CD4-positive, alpha-beta memory T cell (primary cell): ENCODE data around the gene ERO1B. TPM values are rescaled to one million over a fixed set of nuclear protein-coding genes. Genes with fewer than 3 reads are reported as not detected.

Experiments used
- CTCF ChIA-PET: fragments of 350-600 bp; sonication (Branson Sonifier 250); formaldehyde crosslinking; loops from one replicate; lab custom pipeline; 2021; ENCODE audit warnings: inconsistent platforms; ENCODE audit not compliant: partially characterized antibody; lab: Charles Lee
- POLR2A ChIA-PET: fragments of 350-600 bp; sonication (Branson Sonifier 250); formaldehyde crosslinking; loops from one replicate; lab custom pipeline; 2021; ENCODE audit not compliant: partially characterized antibody; lab: Charles Lee
- DNase-seq, 5 donors: peaks; one replicate each; pipeline versions ENCODE4 v3.0.0 to v3.0.0-alpha.2; 2020 to 2022; ENCODE audit warnings: mixed read lengths in 1 of 5
- H3K27ac ChIP-seq: one replicate; pipeline ENCODE4 v1.7.0; 2013; ENCODE audit warnings: low read depth, low read length
- H3K27me3 ChIP-seq: 2 replicates; pipeline ENCODE4 v1.7.0; 2013; ENCODE audit warnings: mild to moderate bottlenecking, low read length, moderate library complexity; ENCODE audit not compliant: insufficient read depth
- H3K36me3 ChIP-seq: 2 replicates; pipeline ENCODE4 v1.7.0; 2013; ENCODE audit warnings: mild to moderate bottlenecking, low read length, moderate library complexity; ENCODE audit not compliant: insufficient read depth
- H3K4me1 ChIP-seq: 2 replicates; pipeline ENCODE4 v1.7.0; 2013; ENCODE audit warnings: mild to moderate bottlenecking, low read length, moderate library complexity; ENCODE audit not compliant: insufficient read depth
- H3K4me3 ChIP-seq, 2 donors: one replicate each; pipeline ENCODE4 v1.7.0; 2013; ENCODE audit warnings: low read length in 2 of 2, mild to moderate bottlenecking in 1 of 2
- H3K9me3 ChIP-seq, 2 donors: one replicate each; pipeline ENCODE4 v1.7.0; 2013; ENCODE audit warnings: low read length in 2 of 2, control low read depth in 1 of 2; ENCODE audit not compliant: control insufficient read depth in 1 of 2
- H3K27ac Mint-ChIP-seq, 7 donors: one replicate each; pipeline ENCODE4 v1.8.0; 2020 to 2021; ENCODE audit warnings: mixed read lengths in 7 of 7, mild to moderate bottlenecking in 6 of 7, inconsistent platforms in 3 of 7, moderate library complexity in 3 of 7
- H3K27me3 Mint-ChIP-seq, 2 donors: one replicate each; pipeline ENCODE4 v1.8.0; 2020 to 2021; ENCODE audit warnings: mixed read lengths in 2 of 2
- H3K36me3 Mint-ChIP-seq, 2 donors: one replicate each; pipeline ENCODE4 v1.8.0; 2020 to 2021; ENCODE audit warnings: mixed read lengths in 2 of 2, inconsistent platforms in 1 of 2, mild to moderate bottlenecking in 1 of 2
- H3K4me1 Mint-ChIP-seq, 4 donors: one replicate each; pipeline ENCODE4 v1.8.0; 2020 to 2021; ENCODE audit warnings: mixed read lengths in 4 of 4, mild to moderate bottlenecking in 1 of 4
- H3K4me3 Mint-ChIP-seq, 8 donors: one replicate each; pipeline ENCODE4 v1.8.0; 2020 to 2021; ENCODE audit warnings: mixed read lengths in 8 of 8, mild to moderate bottlenecking in 7 of 8, moderate library complexity in 6 of 8, inconsistent platforms in 3 of 8
- H3K9me3 Mint-ChIP-seq, 8 donors: one replicate each; pipeline ENCODE4 v1.8.0; 2020 to 2021; ENCODE audit warnings: mixed read lengths in 8 of 8, mild to moderate bottlenecking in 5 of 8, inconsistent platforms in 3 of 8, moderate library complexity in 1 of 8
- intact Hi-C: fragments of 100-400 bp; cut with micrococcal nuclease; formaldehyde crosslinking; loops from one replicate; pipeline ENCODE4 v1.15.1; 2023
- polyA plus RNA-seq, 2 donors: library from polyadenylated mRNA; unstranded; fragments of 300-500 nt; fragmentation: Illumina TruSeq; gene quantifications; one replicate each; pipeline ENCODE4 v1.2.3, GENCODE V29; 2021
- total RNA-seq, 2 experiments: library from RNA; stranded (reverse); gene quantifications; one replicate each; pipeline ENCODE4 v1.2.3, GENCODE V29; 2021

The ERO1B gene
- total and polyA plus RNA-seq, 4 experiments from 2014 or later, result 2.4 to 24.5 (median 13.4) TPM

DNA sequence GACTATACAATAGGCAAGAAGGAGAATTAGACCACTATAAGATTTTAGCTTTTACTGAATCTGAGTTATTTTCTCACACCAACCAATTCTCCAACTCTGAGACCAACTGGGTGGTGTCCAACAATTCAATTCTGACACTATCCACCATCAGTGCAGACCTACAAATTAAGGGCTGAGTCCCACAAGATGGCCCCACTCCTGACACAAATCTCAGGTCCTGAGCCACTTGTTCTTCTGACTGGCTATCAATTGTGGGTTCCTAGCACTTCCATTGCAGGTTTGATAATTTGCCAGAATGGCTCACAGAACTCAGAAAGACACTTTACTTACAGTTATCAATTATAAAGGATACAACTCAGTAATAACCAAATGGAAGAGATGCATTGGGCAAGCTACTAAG, 6.7 kb downstream of the ERO1B start:
- H3K4me1 ChIP-seq, result peaks cover 4% of the 10 kb centered on the region
- Mint-ChIP-seq H3K27ac (no peak overlapping the region), H3K4me1 (peaks cover 21 to 42% (median 29%) of the 10 kb centered on the region in 4 donors), H3K36me3 (peaks cover 3 to 16% of the 10 kb centered on the region in 2 donors), H3K27me3 (no peaks in the 10 kb centered on the region), H3K4me3 (no peak overlapping the region), H3K9me3 (no peaks in the 10 kb centered on the region)
- DNase-seq, result no peak
- ChIA-PET CTCF (interaction anchor here (1.3 to 1.7 kb wide), 2 partner anchors 12 to 15 kb away, joined by 5 read pairs; no protein-coding TSS in a partner anchor), POLR2A (no interaction called here)
- H3K4me3 ChIP-seq, result no peak overlapping the region
- H3K27me3 ChIP-seq, result no peaks in the 10 kb centered on the region
- intact Hi-C loops, result no loop called here
- H3K27ac ChIP-seq, result no peak overlapping the region
- H3K9me3 ChIP-seq, result no peaks in the 10 kb centered on the region
- no peaks in the 10 kb centered on the region for H3K36me3 ChIP-seq

DNA sequence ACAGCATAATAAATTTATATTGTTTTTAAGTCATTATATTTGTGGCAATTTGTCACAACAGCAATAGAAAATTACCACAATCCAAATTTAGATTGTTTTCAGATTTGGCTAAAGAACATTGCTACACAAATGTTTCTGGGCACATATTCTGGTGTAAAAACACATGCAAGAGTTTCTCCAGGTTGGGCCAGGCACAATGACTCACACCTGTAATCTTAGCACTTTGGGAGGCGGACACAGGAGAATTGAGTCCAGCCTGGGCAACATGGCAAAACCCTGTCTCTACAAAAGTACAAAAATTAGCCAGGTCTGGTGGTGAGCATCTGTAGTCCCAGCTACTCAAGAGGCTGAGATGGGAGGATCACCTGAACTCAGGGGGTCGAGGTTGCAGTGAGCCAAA, 8.4 kb downstream of the ERO1B start:
- Mint-ChIP-seq H3K36me3 (peaks cover 9 to 24% of the 10 kb centered on the region in 2 donors), H3K4me1 (peaks cover 19 to 41% (median 26%) of the 10 kb centered on the region in 4 donors), H3K4me3 (no peak overlapping the region), H3K27ac (no peak overlapping the region), H3K9me3 (no peaks in the 10 kb centered on the region), H3K27me3 (no peaks in the 10 kb centered on the region)
- CTCF ChIA-PET, result no interaction called here
- Histone ChIP-seq H3K27me3 (no peaks in the 10 kb centered on the region), H3K4me3 (no peak overlapping the region), H3K4me1 (peaks cover 4% of the 10 kb centered on the region), H3K9me3 (no peaks in the 10 kb centered on the region), H3K36me3 (no peaks in the 10 kb centered on the region), H3K27ac (no peak overlapping the region)
- intact Hi-C loops, result no loop called here
- POLR2A ChIA-PET, result no interaction called here
- no peak for DNase-seq

DNA sequence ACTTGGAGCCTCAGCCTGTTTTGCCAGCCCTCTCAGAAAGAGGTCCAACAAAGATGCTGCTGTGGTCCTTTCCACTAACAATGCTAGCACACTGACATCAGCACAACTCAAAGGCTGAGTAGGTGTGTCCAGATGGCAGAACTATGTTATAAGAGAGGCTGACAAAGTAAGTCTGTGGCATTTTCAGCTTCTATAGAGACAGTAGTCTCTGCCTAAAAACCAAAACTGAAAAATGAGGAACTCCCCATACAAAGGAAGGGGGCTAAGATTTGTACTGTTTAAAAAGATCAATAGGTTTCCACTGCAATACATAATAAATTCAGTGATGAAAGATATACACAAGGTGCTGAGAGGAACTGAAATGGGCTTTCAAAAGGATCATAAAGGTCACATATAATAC, 12.3 kb downstream of the ERO1B start:
- Histone ChIP-seq H3K9me3 (no peaks in the 10 kb centered on the region), H3K4me1 (no peaks in the 10 kb centered on the region), H3K4me3 (no peak overlapping the region), H3K36me3 (peaks cover 4% of the 10 kb centered on the region), H3K27ac (no peak overlapping the region), H3K27me3 (no peaks in the 10 kb centered on the region)
- ChIA-PET CTCF (no interaction called here), POLR2A (no interaction called here)
- H3K9me3 Mint-ChIP-seq, result no peaks in the 10 kb centered on the region
- no peak for DNase-seq
- H3K27ac Mint-ChIP-seq, result peak overlapping the region in 2 of 7 donors; percentile 14 to 41
- intact Hi-C loops, result no loop called here
- H3K4me3 Mint-ChIP-seq, result no peak overlapping the region
- peaks cover 7 to 13% (median 9%) of the 10 kb centered on the region in 4 donors for H3K4me1 Mint-ChIP-seq
- H3K36me3 Mint-ChIP-seq, result peaks cover 28 to 34% of the 10 kb centered on the region in 2 donors
- no peaks in the 10 kb centered on the region for H3K27me3 Mint-ChIP-seq

DNA sequence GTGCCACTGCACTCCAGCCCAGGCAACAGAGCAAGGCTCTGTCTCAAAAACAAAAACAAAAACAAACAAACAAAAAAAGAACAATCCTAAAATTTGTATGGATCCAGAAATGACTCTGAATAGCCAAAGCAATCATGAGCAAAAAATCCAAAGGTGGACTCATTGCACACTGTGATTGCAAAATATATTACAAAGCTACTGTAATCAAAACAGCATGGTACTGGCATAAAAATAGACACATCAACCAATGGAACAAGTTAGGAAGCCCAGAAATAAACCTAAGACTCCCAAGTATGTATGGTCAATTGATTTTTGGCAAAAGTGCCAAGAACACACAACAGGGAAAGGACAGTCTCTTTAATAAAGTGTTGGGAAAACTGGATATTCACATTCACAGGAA, 19.9 kb downstream of the ERO1B start:
- Histone ChIP-seq H3K4me1 (no peaks in the 10 kb centered on the region), H3K36me3 (peaks cover under 1% of the 10 kb centered on the region), H3K27ac (no peak overlapping the region), H3K27me3 (no peaks in the 10 kb centered on the region), H3K4me3 (no peak overlapping the region), H3K9me3 (peaks cover 0 to 14% of the 10 kb centered on the region in 2 donors)
- ChIA-PET CTCF (interaction anchor here (0.6 to 1.9 kb wide), 2 partner anchors 14 to 73 kb away, joined by 3 to 5 read pairs; no protein-coding TSS in a partner anchor), POLR2A (no interaction called here)
- Mint-ChIP-seq H3K36me3 (peaks cover 57 to 69% of the 10 kb centered on the region in 2 donors), H3K4me1 (peaks cover 11 to 32% (median 20%) of the 10 kb centered on the region in 4 donors), H3K27ac (no peak overlapping the region), H3K4me3 (no peak overlapping the region), H3K27me3 (no peaks in the 10 kb centered on the region), H3K9me3 (peaks cover 3 to 49% (median 31%) of the 10 kb centered on the region in 8 donors)
- intact Hi-C loops, result no loop called here
- DNase-seq, result no peak

DNA sequence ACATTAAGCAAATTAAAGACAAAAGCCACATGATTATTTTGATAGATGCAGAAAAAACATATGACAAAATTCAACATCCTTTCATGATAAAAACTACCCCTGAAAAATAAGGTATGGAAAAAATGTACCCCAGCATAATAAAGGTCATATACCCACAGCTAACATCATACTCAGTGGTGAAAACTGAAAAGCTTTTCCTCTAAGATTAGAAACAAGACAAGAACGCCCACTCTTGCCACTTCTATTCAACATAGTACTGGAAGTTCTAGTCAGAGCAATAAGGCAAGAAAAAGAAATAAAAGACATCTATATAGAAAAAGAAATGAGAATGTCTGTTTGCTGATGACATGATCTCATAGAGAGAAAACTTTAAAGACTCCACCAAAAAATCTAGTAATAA, 20.7 kb downstream of the ERO1B start:
- H3K9me3 Mint-ChIP-seq, result peaks cover 3 to 50% (median 31%) of the 10 kb centered on the region in 8 donors
- DNase-seq, result no peak

DNA sequence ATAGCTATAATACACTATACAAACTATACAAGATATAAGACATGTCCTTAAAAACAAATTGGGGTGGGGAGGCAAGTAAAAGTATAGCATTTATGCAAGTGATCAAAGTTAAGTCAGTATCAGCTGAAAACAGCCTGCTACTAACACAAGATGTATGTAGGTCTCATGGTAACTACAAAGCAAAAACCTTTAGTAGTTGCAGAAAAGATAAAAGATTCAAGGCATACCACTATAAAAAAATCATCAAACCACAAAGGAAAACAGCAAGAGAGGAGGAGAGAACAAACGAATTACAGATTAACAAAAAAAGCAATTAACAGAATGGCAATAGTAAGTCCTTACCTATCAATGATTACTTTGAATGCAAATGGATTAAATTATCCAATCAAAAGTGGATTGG, 22.7 kb downstream of the ERO1B start:
- DNase-seq, result peak in 4 of 5 donors; percentile 15 to 24 (median 21)
- Histone ChIP-seq H3K27me3 (no peaks in the 10 kb centered on the region), H3K36me3 (peaks cover 3% of the 10 kb centered on the region), H3K9me3 (peaks cover 0 to 14% of the 10 kb centered on the region in 2 donors), H3K4me3 (no peak overlapping the region), H3K27ac (no peak overlapping the region), H3K4me1 (no peaks in the 10 kb centered on the region)
- Mint-ChIP-seq H3K36me3 (peaks cover 57 to 69% of the 10 kb centered on the region in 2 donors), H3K27ac (peak overlapping the region in 4 of 7 donors; percentile 10 to 68 (median 42)), H3K4me1 (peaks cover 15 to 32% (median 22%) of the 10 kb centered on the region in 4 donors), H3K27me3 (no peaks in the 10 kb centered on the region), H3K9me3 (peaks cover 3 to 50% (median 31%) of the 10 kb centered on the region in 8 donors), H3K4me3 (peak overlapping the region in 2 of 8 donors; percentile 41 to 66)
- intact Hi-C loops, result no loop called here
- CTCF ChIA-PET, result no interaction called here
- POLR2A ChIA-PET, result no interaction called here

More for the DNA sequence above, 20.7 kb downstream of the ERO1B start:
- CTCF ChIA-PET, result no interaction called here
- intact Hi-C loops, result no loop called here
- POLR2A ChIA-PET, result no interaction called here
- Mint-ChIP-seq H3K27ac (peak overlapping the region in 2 of 7 donors; percentile 3 to 18), H3K4me1 (peaks cover 11 to 32% (median 20%) of the 10 kb centered on the region in 4 donors), H3K36me3 (peaks cover 58 to 72% of the 10 kb centered on the region in 2 donors), H3K4me3 (no peak overlapping the region), H3K27me3 (no peaks in the 10 kb centered on the region)
- Histone ChIP-seq H3K27ac (no peak overlapping the region), H3K36me3 (peaks cover 3% of the 10 kb centered on the region), H3K4me3 (no peak overlapping the region), H3K4me1 (no peaks in the 10 kb centered on the region), H3K27me3 (no peaks in the 10 kb centered on the region), H3K9me3 (peaks cover 0 to 14% of the 10 kb centered on the region in 2 donors)

DNA sequence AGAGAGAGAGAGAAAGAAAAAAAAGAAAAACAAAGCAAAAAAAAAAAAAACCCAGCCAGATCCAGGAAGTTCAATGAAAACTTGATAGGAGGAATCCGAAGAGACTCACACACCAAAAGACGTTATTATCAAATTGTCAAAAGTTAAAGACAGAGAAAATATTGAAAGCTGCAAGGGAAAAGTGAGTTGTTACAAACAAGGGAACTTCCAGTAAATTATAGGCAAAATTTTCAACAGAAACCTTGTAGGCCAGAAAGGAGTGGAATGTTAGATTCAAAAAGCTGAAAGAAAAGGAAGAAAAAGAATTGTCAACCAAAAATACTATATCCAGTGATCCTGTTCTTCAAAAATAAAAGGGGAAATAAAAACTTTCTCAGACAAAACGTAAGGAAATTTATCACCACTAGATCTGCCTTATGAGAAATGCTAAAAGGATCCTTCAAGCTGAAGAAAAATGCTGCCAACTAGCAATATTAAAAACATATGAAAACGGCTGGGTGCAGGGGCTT, 23.6 kb downstream of the ERO1B start:
- Mint-ChIP-seq H3K4me3 (peak overlapping the region in 1 of 8 donors; percentile 52), H3K4me1 (peaks cover 15 to 32% (median 22%) of the 10 kb centered on the region in 4 donors), H3K9me3 (peaks cover 3 to 49% (median 31%) of the 10 kb centered on the region in 8 donors), H3K36me3 (peaks cover 54 to 65% of the 10 kb centered on the region in 2 donors), H3K27ac (no peak overlapping the region), H3K27me3 (no peaks in the 10 kb centered on the region)
- CTCF ChIA-PET, result no interaction called here
- Histone ChIP-seq H3K27me3 (no peaks in the 10 kb centered on the region), H3K9me3 (peaks cover 0 to 14% of the 10 kb centered on the region in 2 donors), H3K27ac (no peak overlapping the region), H3K4me1 (no peaks in the 10 kb centered on the region), H3K36me3 (peaks cover 3% of the 10 kb centered on the region), H3K4me3 (no peak overlapping the region)
- intact Hi-C loops, result no loop called here
- no peak for DNase-seq
- POLR2A ChIA-PET, result no interaction called here
